Measurements from ENCODE around the gene AMZ2. TPM values are rescaled to one million over a fixed set of nuclear protein-coding genes. Genes with fewer than 3 reads are reported as not detected.
"Not testable (repeated sequence)": the region's sequence is repeated elsewhere in the genome, so short reads cannot be mapped to it uniquely, and the experiment has no call there.

AMZ2 gene
- total and polyA plus RNA-seq, 7 experiments from 2014 or later, result 47.6 to 103 (median 79.5) TPM

DNA sequence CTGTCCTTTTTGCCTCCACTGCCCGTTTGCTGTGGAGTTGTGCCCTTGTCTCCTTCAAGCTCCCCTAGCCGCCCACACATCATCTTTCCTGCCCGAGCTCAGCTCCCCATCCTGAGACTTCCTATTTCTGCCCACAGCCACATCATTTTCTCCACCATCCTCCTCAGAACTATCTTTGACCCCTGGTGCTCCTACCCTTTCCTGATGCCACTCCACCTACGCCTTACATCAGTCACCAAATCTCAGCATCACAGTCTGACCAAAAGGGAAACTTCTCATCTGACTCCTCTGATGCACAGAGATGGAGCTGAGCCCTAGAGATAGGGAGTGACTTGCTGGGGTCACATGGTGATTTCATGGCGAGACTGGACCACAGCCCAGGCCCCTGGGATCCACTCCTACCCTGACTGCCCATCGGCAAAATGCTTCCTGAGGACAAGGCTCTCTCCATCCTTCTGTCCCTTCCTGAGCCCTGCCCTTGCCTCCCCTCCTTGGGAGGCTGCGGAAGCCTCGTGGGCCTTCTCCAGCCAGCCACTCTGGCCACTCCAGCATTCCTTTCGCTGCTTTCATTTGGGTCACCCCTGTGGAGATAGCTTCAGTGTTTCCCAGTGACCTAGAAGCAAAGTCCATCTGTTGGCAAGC, 19.7 kb upstream of the AMZ2 start:
- intact Hi-C loops (cut with micrococcal nuclease); H3K4me3 ChIP-seq (ENCODE audit: low read length); POLR2A ChIA-PET; H3K36me3 ChIP-seq (ENCODE audit: control insufficient read depth in 2 of 3, insufficient read depth in 3 of 3, low read length in 3 of 3); H3K27me3 Mint-ChIP-seq; H3K9me3 Mint-ChIP-seq; H3K27me3 ChIP-seq (ENCODE audit: control insufficient read depth in 2 of 2, insufficient read depth in 2 of 2, low read length in 2 of 2); H3K9me3 ChIP-seq (ENCODE audit: control insufficient read depth in 2 of 3, low read length in 3 of 3); H3K27ac ChIP-seq (ENCODE audit: low read depth, low read length); DNase-seq; ATAC-seq: not testable (repeated sequence)
- Mint-ChIP-seq H3K27ac (peak overlapping the region in 5 of 9 donors; percentile 0 to 87 (median 38)), H3K36me3 (peaks cover 3 to 11% (median 7%) of the 10 kb centered on the region in 5 donors), H3K4me3 (peak overlapping the region in 1 of 10 donors; percentile 2), H3K4me1 (peaks cover 0 to 25% (median 9%) of the 10 kb centered on the region in 7 donors)
- H3K4me1 ChIP-seq (ENCODE audit: control insufficient read depth in 2 of 2, insufficient read depth in 2 of 2, low read length in 2 of 2), result peaks cover 0 to 12% of the 10 kb centered on the region in 2 donors
- CTCF ChIA-PET, result interaction anchor here (0.5 to 0.6 kb wide), 2 partner anchors 31 to 59 kb away, joined by 3 read pairs; no protein-coding TSS in a partner anchor

DNA sequence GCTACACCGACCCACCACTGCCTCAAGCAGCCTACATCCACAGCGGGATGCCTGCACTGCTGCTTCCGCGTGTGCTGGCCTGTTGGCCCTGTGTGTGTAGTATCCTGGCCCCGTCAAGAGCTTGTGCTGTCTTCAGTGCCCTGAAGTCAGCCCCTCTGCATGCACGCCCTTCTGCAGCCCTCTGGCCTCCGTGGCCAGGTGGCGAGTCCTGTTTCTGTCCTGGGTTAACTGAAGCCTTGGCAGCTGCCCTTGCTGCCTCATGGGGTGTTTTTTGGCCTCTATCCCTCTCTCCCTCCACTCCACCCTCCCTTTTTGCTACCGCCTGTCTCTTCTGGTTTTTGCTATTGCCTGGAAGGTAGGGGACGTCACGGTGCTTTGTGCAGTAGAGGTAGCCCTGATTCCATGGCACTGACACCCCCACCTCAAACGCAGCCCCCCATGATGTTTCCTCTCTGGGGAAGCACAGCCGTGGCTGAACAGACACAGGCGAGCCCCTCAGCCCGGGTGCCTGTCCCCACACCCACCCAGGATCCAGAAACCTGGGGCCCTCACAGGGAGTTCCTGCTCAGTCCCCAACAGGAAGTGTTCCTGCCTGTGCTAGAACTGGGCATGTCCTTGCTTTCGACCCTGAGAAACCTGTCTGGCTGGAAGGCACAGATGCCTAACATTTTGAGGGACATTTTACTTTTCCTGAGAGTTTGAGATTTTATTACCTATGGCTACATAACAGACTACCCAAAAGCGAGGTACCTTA, 18.8 kb upstream of the AMZ2 start:
- no peaks in the 10 kb centered on the region for H3K27me3 ChIP-seq (ENCODE audit: control insufficient read depth in 2 of 2, insufficient read depth in 2 of 2, low read length in 2 of 2)
- intact Hi-C loops (cut with micrococcal nuclease), result no loop called here
- Mint-ChIP-seq H3K27ac (peak overlapping the region in 2 of 9 donors; percentile 45 to 52), H3K27me3 (no peaks in the 10 kb centered on the region), H3K9me3 (no peaks in the 10 kb centered on the region), H3K36me3 (peaks cover 3 to 13% (median 7%) of the 10 kb centered on the region in 5 donors), H3K4me3 (no peak overlapping the region), H3K4me1 (peaks cover 0 to 25% (median 9%) of the 10 kb centered on the region in 7 donors)
- CTCF ChIA-PET, result interaction anchor here (0.5 kb wide), 1 partner anchor 30 kb away, joined by 3 read pairs; no protein-coding TSS in a partner anchor
- no peak overlapping the region for H3K27ac ChIP-seq (ENCODE audit: low read depth, low read length)
- H3K4me1 ChIP-seq (ENCODE audit: control insufficient read depth in 2 of 2, insufficient read depth in 2 of 2, low read length in 2 of 2), result peaks cover 0 to 12% of the 10 kb centered on the region in 2 donors
- POLR2A ChIA-PET, result no interaction called here
- no peaks in the 10 kb centered on the region for H3K36me3 ChIP-seq (ENCODE audit: control insufficient read depth in 2 of 3, insufficient read depth in 3 of 3, low read length in 3 of 3)
- no peaks in the 10 kb centered on the region for H3K9me3 ChIP-seq (ENCODE audit: control insufficient read depth in 2 of 3, low read length in 3 of 3)
- ATAC-seq (no peak), DNase-seq (no peak)
- no peak overlapping the region for H3K4me3 ChIP-seq (ENCODE audit: low read length)

DNA sequence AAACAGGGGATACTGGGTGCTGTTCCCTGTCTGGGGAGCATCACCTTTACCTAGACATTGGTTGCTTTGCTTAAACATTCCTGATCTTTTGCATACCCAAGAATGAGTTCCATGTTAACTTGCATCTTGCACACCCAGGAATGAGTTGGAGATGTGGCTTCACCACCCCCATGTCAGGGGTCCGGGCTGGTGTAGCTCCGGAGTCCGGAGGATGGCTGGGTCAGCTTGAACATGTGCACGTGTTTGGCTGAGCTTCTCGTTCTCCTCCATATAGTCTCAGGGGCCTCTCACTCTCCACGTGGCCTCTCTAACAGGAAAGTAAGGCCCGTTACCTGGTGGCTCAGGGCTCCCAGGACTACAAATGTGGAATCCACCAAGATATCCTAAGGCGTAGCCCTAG, 18.2 kb upstream of the AMZ2 start:
- Mint-ChIP-seq H3K9me3 (no peaks in the 10 kb centered on the region), H3K4me1 (peaks cover 0 to 27% (median 9%) of the 10 kb centered on the region in 7 donors), H3K27me3 (no peaks in the 10 kb centered on the region), H3K4me3 (no peak overlapping the region), H3K27ac (no peak overlapping the region), H3K36me3 (peaks cover 3 to 13% (median 7%) of the 10 kb centered on the region in 5 donors)
- Histone ChIP-seq H3K27me3 (ENCODE audit: control insufficient read depth in 2 of 2, insufficient read depth in 2 of 2, low read length in 2 of 2) (no peaks in the 10 kb centered on the region), H3K4me1 (ENCODE audit: control insufficient read depth in 2 of 2, insufficient read depth in 2 of 2, low read length in 2 of 2) (peaks cover 0 to 13% of the 10 kb centered on the region in 2 donors), H3K9me3 (ENCODE audit: control insufficient read depth in 2 of 3, low read length in 3 of 3) (no peaks in the 10 kb centered on the region), H3K4me3 (ENCODE audit: low read length) (no peak overlapping the region), H3K36me3 (ENCODE audit: control insufficient read depth in 2 of 3, insufficient read depth in 3 of 3, low read length in 3 of 3) (no peaks in the 10 kb centered on the region), H3K27ac (ENCODE audit: low read depth, low read length) (no peak overlapping the region)
- DNase-seq (no peak), ATAC-seq (no peak)
- POLR2A ChIA-PET, result no interaction called here
- intact Hi-C loops (cut with micrococcal nuclease), result no loop called here
- CTCF ChIA-PET, result interaction anchor here (0.6 kb wide), 1 partner anchor 280 kb away, joined by 3 read pairs; no protein-coding TSS in a partner anchor

DNA sequence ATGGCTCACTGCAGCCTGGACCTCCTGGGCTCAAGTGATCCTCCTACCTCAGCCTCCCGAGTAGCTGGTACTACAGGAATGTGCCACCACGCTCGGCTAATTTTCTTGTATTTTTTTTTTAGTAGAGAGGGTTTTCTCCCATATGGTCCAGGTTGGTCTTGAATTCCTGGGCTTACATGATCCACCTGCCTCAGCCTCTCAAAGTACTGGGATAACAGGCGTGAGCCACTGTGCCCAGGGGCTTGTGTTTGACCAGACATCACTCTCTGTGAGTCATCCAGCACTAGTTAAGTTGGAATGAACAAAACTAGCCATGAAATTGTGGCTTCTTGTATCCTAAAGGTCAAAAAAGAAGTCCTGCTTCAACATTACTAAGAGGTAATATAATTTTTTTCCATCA, 16.7 kb upstream of the AMZ2 start:
- CTCF ChIA-PET; H3K27me3 Mint-ChIP-seq; H3K4me3 ChIP-seq (ENCODE audit: low read length); H3K27ac ChIP-seq (ENCODE audit: low read depth, low read length); H3K9me3 Mint-ChIP-seq; H3K9me3 ChIP-seq (ENCODE audit: control insufficient read depth in 2 of 3, low read length in 3 of 3); DNase-seq; ATAC-seq; H3K4me3 Mint-ChIP-seq; H3K27ac Mint-ChIP-seq; H3K36me3 ChIP-seq (ENCODE audit: control insufficient read depth in 2 of 3, insufficient read depth in 3 of 3, low read length in 3 of 3); intact Hi-C loops (cut with micrococcal nuclease); H3K27me3 ChIP-seq (ENCODE audit: control insufficient read depth in 2 of 2, insufficient read depth in 2 of 2, low read length in 2 of 2): not testable (repeated sequence)
- Mint-ChIP-seq H3K36me3 (peaks cover 3 to 13% (median 6%) of the 10 kb centered on the region in 5 donors), H3K4me1 (peaks cover 0 to 37% (median 9%) of the 10 kb centered on the region in 7 donors)
- H3K4me1 ChIP-seq (ENCODE audit: control insufficient read depth in 2 of 2, insufficient read depth in 2 of 2, low read length in 2 of 2), result peaks cover 0 to 21% of the 10 kb centered on the region in 2 donors
- POLR2A ChIA-PET, result interaction anchor here (0.6 kb wide), 1 partner anchor 145 kb away, joined by 3 read pairs; no protein-coding TSS in a partner anchor

DNA sequence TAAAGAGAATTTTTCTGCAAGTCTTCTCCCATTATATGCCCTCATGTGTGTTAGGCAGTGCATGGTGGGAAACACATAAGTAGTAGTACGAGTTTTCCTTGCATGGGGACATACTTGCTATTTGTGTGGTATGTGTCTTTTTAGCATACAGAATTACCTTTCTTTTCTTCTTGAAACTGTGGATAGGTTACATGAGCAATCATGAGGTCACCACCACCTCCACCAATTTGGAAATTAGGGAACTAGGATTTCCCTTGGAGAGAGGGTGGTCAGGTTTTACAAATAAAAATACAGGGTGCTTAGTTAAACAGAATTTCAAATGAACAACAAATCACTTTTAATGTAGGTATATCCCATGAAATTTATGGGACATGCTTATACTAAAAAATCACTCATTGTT, 16.3 kb upstream of the AMZ2 start:
- POLR2A ChIA-PET, result no interaction called here
- Histone ChIP-seq H3K27ac (ENCODE audit: low read depth, low read length) (no peak overlapping the region), H3K4me1 (ENCODE audit: control insufficient read depth in 2 of 2, insufficient read depth in 2 of 2, low read length in 2 of 2) (peaks cover 0 to 23% of the 10 kb centered on the region in 2 donors), H3K9me3 (ENCODE audit: control insufficient read depth in 2 of 3, low read length in 3 of 3) (no peaks in the 10 kb centered on the region), H3K4me3 (ENCODE audit: low read length) (no peak overlapping the region), H3K27me3 (ENCODE audit: control insufficient read depth in 2 of 2, insufficient read depth in 2 of 2, low read length in 2 of 2) (no peaks in the 10 kb centered on the region), H3K36me3 (ENCODE audit: control insufficient read depth in 2 of 3, insufficient read depth in 3 of 3, low read length in 3 of 3) (no peaks in the 10 kb centered on the region)
- DNase-seq (no peak), ATAC-seq (no peak)
- H3K27me3 Mint-ChIP-seq, result no peaks in the 10 kb centered on the region
- intact Hi-C loops (cut with micrococcal nuclease), result no loop called here
- H3K4me3 Mint-ChIP-seq, result no peak overlapping the region
- H3K9me3 Mint-ChIP-seq, result no peaks in the 10 kb centered on the region
- H3K27ac Mint-ChIP-seq, result no peak overlapping the region
- CTCF ChIA-PET, result no interaction called here
- peaks cover 3 to 13% (median 6%) of the 10 kb centered on the region in 5 donors for H3K36me3 Mint-ChIP-seq
- peaks cover 0 to 37% (median 9%) of the 10 kb centered on the region in 7 donors for H3K4me1 Mint-ChIP-seq

DNA sequence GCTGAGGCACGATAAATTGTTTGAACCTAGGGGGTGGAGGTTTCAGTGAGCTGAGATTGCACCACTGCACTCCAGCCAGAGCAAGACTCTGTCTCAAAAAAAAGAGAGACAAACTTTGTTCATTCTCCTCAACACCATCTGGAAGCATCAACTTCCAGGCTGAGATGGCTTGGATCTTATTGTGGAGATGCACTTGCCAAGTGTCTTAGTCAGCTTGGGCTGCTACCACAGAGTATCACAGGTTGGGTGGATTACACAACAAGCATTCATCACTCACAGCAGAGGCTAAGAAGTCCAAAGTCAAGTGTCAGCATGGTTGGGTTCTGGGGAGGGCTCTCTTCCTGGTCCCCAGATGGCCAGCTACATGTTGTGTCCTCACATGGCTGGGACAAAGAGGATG, 15.1 kb upstream of the AMZ2 start:
- H3K4me1 Mint-ChIP-seq, result peaks cover 10 to 42% (median 18%) of the 10 kb centered on the region in 7 donors
- CTCF ChIA-PET, result not testable (repeated sequence)
- peak overlapping the region in 3 of 9 donors; percentile 8 to 40 (median 25) for H3K27ac Mint-ChIP-seq

More for the DNA sequence above, 15.1 kb upstream of the AMZ2 start:
- H3K9me3 Mint-ChIP-seq; H3K4me3 Mint-ChIP-seq; intact Hi-C loops (cut with micrococcal nuclease); H3K9me3 ChIP-seq (ENCODE audit: control insufficient read depth in 2 of 3, low read length in 3 of 3); H3K27me3 ChIP-seq (ENCODE audit: control insufficient read depth in 2 of 2, insufficient read depth in 2 of 2, low read length in 2 of 2); H3K4me3 ChIP-seq (ENCODE audit: low read length); H3K36me3 ChIP-seq (ENCODE audit: control insufficient read depth in 2 of 3, insufficient read depth in 3 of 3, low read length in 3 of 3); H3K27me3 Mint-ChIP-seq; H3K27ac ChIP-seq (ENCODE audit: low read depth, low read length); DNase-seq; ATAC-seq: not testable (repeated sequence)
- POLR2A ChIA-PET, result interaction anchor here (0.7 to 1.5 kb wide), 3 partner anchors 15 to 60 kb away, joined by 3 to 4 read pairs (median 3); partner anchors contain the start of gene AMZ2
- H3K4me1 ChIP-seq (ENCODE audit: control insufficient read depth in 2 of 2, insufficient read depth in 2 of 2, low read length in 2 of 2), result peaks cover 0 to 33% of the 10 kb centered on the region in 2 donors
- H3K36me3 Mint-ChIP-seq, result peaks cover 3 to 16% (median 6%) of the 10 kb centered on the region in 5 donors
